Heart right ventricle (tissue), 16 donors: Measurements from ENCODE around the gene DENND11. TPM values are rescaled to one million over a fixed set of nuclear protein-coding genes. Genes with fewer than 3 reads are reported as not detected.

ENCODE experiments used
- ATAC-seq, 8 donors: fragments of 200-7000 bp; cut with Tn5 transposase; one replicate each; pipeline ENCODE4 v1.9.1; 2020; ENCODE audit warnings: mild to moderate bottlenecking in 8 of 8, moderate library complexity in 8 of 8, moderate number of reproducible peaks in 1 of 8
- DNase-seq, 2 donors: peaks; one replicate each; pipeline ENCODE4 v3.0.0-alpha.2; 2020
- H3K27ac ChIP-seq, 10 donors: fragments of 200-600 bp; sonication (generic) in 2 of 10; one replicate each; pipeline versions ENCODE4 v1.5.0 to v1.8.0; 2020 to 2022; ENCODE audit warnings: mild to moderate bottlenecking in 3 of 10
- H3K27me3 ChIP-seq, 7 donors: fragments of 200-600 bp; one replicate each; pipeline ENCODE4 v1.8.0; 2021 to 2022; ENCODE audit warnings: mild to moderate bottlenecking in 2 of 7
- H3K36me3 ChIP-seq, 9 donors: fragments of 200-600 bp; sonication (generic) in 1 of 9; one replicate each; pipeline versions ENCODE4 v1.5.0 to v1.8.0; 2020 to 2022; ENCODE audit warnings: mild to moderate bottlenecking in 2 of 9
- H3K4me1 ChIP-seq, 9 donors: fragments of 200-600 bp; sonication (generic) in 1 of 9; one replicate each; pipeline versions ENCODE4 v1.5.0 to v1.8.0; 2020 to 2022; ENCODE audit warnings: mild to moderate bottlenecking in 4 of 9
- H3K4me3 ChIP-seq, 10 donors: fragments of 200-600 bp; sonication (generic) in 2 of 10; one replicate each; pipeline versions ENCODE4 v1.5.0 to v1.8.0; 2020 to 2022; ENCODE audit warnings: mild to moderate bottlenecking in 7 of 10, moderate library complexity in 2 of 10
- H3K9me3 ChIP-seq, 11 donors: fragments of 200-600 bp in 10 of 11; sonication (generic) in 2 of 11; one replicate each; pipeline versions ENCODE4 v1.5.0 to v1.8.0; 2013 to 2022; ENCODE audit warnings: mild to moderate bottlenecking in 2 of 11, control low read depth in 1 of 11, moderate library complexity in 1 of 11
- WGBS, 2 donors: extraction: QIAGEN DNeasy Blood & Tissue Kit; methylation state at CpG; one replicate each; pipeline ENCODE4 v1.1.7; 2013; ENCODE audit warnings: inconsistent platforms in 1 of 2; 5-methylcytosine and 5-hydroxymethylcytosine counted together
- intact Hi-C, 10 donors: fragments of 100-400 bp; cut with DNase I; formaldehyde crosslinking; loops; one replicate each; pipeline versions ENCODE4 v1.11.1 to v1.14.2; 2022
- polyA plus RNA-seq, 2 donors: library from polyadenylated mRNA; stranded (reverse); fragments of 200-250 nt; gene quantifications; one replicate each; pipeline ENCODE4 v1.2.3, GENCODE V29; 2013
- total RNA-seq, 10 donors: library from RNA; stranded (reverse); fragmentation: NEBNext Ultra II Directional in 3 of 10; extraction: Animal tissue kit (Norgen Biotek cat#: 25700) in 3 of 10; gene quantifications; one replicate each; pipeline versions ENCODE4 v1.2.1 to v1.2.4, GENCODE V29; 2021 to 2023
- TF ChIP-seq, protein P1 (sequence below), 9 donors: fragments of 200-600 bp; sonication (generic) in 2 of 9; IDR thresholded peaks; one replicate each; pipeline versions ENCODE4 v1.5.0 to v1.8.0; 2021 to 2022; ENCODE audit warnings: antibody characterized with exemption in 9 of 9, mild to moderate bottlenecking in 5 of 9, moderate library complexity in 1 of 9
- donor health status: Arrhythmogenic right ventricular cardiomyopathy.
- donor health status: ischemic (EF 13 %, LVEDD 7.1; RV severe dilation, severe dysfunction).
- donor health status: healthy with polysubstance abuse.
- donor health status: DM: no; HTN: yes; CAD: no.
- donor health status: DM: no; HTN: no; CAD: no.
- donor health status: ischemic (EF 25% LVEDD 6.9; RV normal size, moderate dysfunction).
- donor health status: ischemic (EF 25% LVEDD 5.7; RV mildly dilated, moderate dysfunction).
- donor health status: healthy.
- donor health status: DM: yes; HTN: yes; CAD: no.
- donor health status: Ischemic cardiomyopathy.
- donor health status: ischemic (EF 35%, LVEDD 5.7; RV mildly dilated, moderate dysfunction).
- donor health status: nonischemic (EF 11% LVEDD 7.7; RV severe dilation, severe dysfunction).
- donor health status: DM: yes; HTN: yes; CAD: no.
- donor health status: PGD.
- donor health status: ischemic (EF 29% LVEDD 5.4; RV normal size, mild dysfunction).
- donor health status: nonischemic (EF 23%, LVEDD 6.1; RV moderate dilation, normal function).

The DENND11 gene
- total and polyA plus RNA-seq, 12 donors, result 2.7 to 11.5 (median 8.0) TPM

- intact Hi-C loops, result loop anchor here in 8 of 10 donors (2.0 to 10.0 kb wide), 6 partner anchors 37 to 188 kb away; partner anchors contain the start of genes DENND11 (in 2 of the 8) and AGK (in 1 of the 8)
- H3K27ac ChIP-seq, result peak overlapping the region in 1 of 10 donors; percentile 87
- DNase-seq, result no peak
- TF ChIP-seq, protein P1, sequence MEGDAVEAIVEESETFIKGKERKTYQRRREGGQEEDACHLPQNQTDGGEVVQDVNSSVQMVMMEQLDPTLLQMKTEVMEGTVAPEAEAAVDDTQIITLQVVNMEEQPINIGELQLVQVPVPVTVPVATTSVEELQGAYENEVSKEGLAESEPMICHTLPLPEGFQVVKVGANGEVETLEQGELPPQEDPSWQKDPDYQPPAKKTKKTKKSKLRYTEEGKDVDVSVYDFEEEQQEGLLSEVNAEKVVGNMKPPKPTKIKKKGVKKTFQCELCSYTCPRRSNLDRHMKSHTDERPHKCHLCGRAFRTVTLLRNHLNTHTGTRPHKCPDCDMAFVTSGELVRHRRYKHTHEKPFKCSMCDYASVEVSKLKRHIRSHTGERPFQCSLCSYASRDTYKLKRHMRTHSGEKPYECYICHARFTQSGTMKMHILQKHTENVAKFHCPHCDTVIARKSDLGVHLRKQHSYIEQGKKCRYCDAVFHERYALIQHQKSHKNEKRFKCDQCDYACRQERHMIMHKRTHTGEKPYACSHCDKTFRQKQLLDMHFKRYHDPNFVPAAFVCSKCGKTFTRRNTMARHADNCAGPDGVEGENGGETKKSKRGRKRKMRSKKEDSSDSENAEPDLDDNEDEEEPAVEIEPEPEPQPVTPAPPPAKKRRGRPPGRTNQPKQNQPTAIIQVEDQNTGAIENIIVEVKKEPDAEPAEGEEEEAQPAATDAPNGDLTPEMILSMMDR (IDR thresholded peaks at IDR 0.05), result no peak
- H3K9me3 ChIP-seq, result no peaks in the 10 kb centered on the region
- 66 to 71% methylated on average over 3 of the region's 3 CpGs for WGBS, 2 donors
- ATAC-seq, result no peak
- no peaks in the 10 kb centered on the region for H3K27me3 ChIP-seq
- peak overlapping the region in 7 of 10 donors; percentile 67 to 88 (median 77) for H3K4me3 ChIP-seq
- peaks cover 0 to 51% (median 16%) of the 10 kb centered on the region in 9 donors for H3K36me3 ChIP-seq
- H3K4me1 ChIP-seq, result peaks cover 6 to 35% (median 26%) of the 10 kb centered on the region in 9 donors
Measured at GRCh38 chr7:141739250-141739649, 37.3 kb upstream of the DENND11 start.

GRCh38 chr7:141738592-141739013 lies 36.6 kb upstream of the DENND11 start:
- TF ChIP-seq, protein P1 (IDR thresholded peaks at IDR 0.05), result no peak

GRCh38 chr7:141737836-141738591 lies 36.0 kb upstream of the DENND11 start, which contains the start of gene SSBP1:
Gene SSBP1, plus strand, starts transcription at chr7:141738358. Its CDS starts 809 bp downstream, at chr7:141739167.
- intact Hi-C loops, result loop anchor here in 9 of 10 donors (2.0 to 10.0 kb wide), 7 partner anchors 36 to 187 kb away; partner anchors contain the start of genes DENND11 (in 2 of the 9) and AGK (in 1 of the 9)
- peaks cover 6 to 35% (median 26%) of the 10 kb centered on the region in 9 donors for H3K4me1 ChIP-seq
- no peaks in the 10 kb centered on the region for H3K27me3 ChIP-seq
- peak; percentile 94 to 98 (median 96) for ATAC-seq
- H3K9me3 ChIP-seq, result no peaks in the 10 kb centered on the region
- H3K36me3 ChIP-seq, result peaks cover 0 to 39% (median 6%) of the 10 kb centered on the region in 9 donors
- H3K4me3 ChIP-seq, result peak within 1 kb of the TSS; percentile 61 to 88 (median 77)
- H3K27ac ChIP-seq, result peak within 1 kb of the TSS in 9 of 10 donors; percentile 70 to 89 (median 80)
- TF ChIP-seq, protein P1 (IDR thresholded peaks at IDR 0.05), result peak; percentile 65 to 89 (median 79)
- WGBS, 2 donors, result 3 to 4% methylated on average over 46 of the region's 46 CpGs
- peak; percentile 83 to 92 for DNase-seq

More at GRCh38 chr7:141738592-141739013, 36.6 kb upstream of the DENND11 start:
- peaks cover 6 to 35% (median 26%) of the 10 kb centered on the region in 9 donors for H3K4me1 ChIP-seq
- H3K9me3 ChIP-seq, result no peaks in the 10 kb centered on the region
- peaks cover 0 to 45% (median 10%) of the 10 kb centered on the region in 9 donors for H3K36me3 ChIP-seq
- H3K27me3 ChIP-seq, result no peaks in the 10 kb centered on the region
- H3K27ac ChIP-seq, result peak overlapping the region in 9 of 10 donors; percentile 70 to 89 (median 80)
- WGBS, 2 donors, result 2 to 3% methylated on average over 6 of the region's 6 CpGs
- H3K4me3 ChIP-seq, result peak overlapping the region; percentile 61 to 88 (median 77)
- DNase-seq (no peak), ATAC-seq (no peak)
- intact Hi-C loops, result loop anchor here in 8 of 10 donors (2.0 to 10.0 kb wide), 6 partner anchors 36 to 188 kb away; partner anchors contain the start of genes DENND11 (in 2 of the 8) and AGK (in 1 of the 8)
